ENCODE measurements around the gene PLEKHA6.

PLEKHA6 gene

GRCh38 chr1:204396015-204396583 lies 36.4 kb upstream of the PLEKHA6 start:
- no peak for DNase-seq (ENCODE audit: low spot score)
- no peak for TF ChIP-seq CTCF (IDR thresholded peaks at IDR 0.05; ENCODE audit: borderline replicate concordance, control extremely low read depth, extremely low read depth, insufficient read depth, missing control alignments)
- in situ Hi-C loops (cut with MboI; ENCODE audit: low sequenced_read_pairs, unreplicated experiment): no loop called here

- in situ Hi-C loops (cut with MboI; ENCODE audit: low sequenced_read_pairs, unreplicated experiment): no loop called here
Observed at GRCh38 chr1:204391629-204392028, 31.9 kb upstream of the PLEKHA6 start.

GRCh38 chr1:204390751-204391466 lies 31.2 kb upstream of the PLEKHA6 start:
- TF ChIP-seq CTCF (IDR thresholded peaks at IDR 0.05; ENCODE audit: borderline replicate concordance, control extremely low read depth, extremely low read depth, insufficient read depth, missing control alignments): no peak
- DNase-seq (ENCODE audit: low spot score): no peak
- in situ Hi-C loops (cut with MboI; ENCODE audit: low sequenced_read_pairs, unreplicated experiment): no loop called here

More at GRCh38 chr1:204391629-204392028, 31.9 kb upstream of the PLEKHA6 start:
- DNase-seq (ENCODE audit: low spot score): no peak
- TF ChIP-seq CTCF (IDR thresholded peaks at IDR 0.05; ENCODE audit: borderline replicate concordance, control extremely low read depth, extremely low read depth, insufficient read depth, missing control alignments): no peak

- DNase-seq (ENCODE audit: low spot score): no peak
- in situ Hi-C loops (cut with MboI; ENCODE audit: low sequenced_read_pairs, unreplicated experiment): no loop called here
- TF ChIP-seq CTCF (IDR thresholded peaks at IDR 0.05; ENCODE audit: borderline replicate concordance, control extremely low read depth, extremely low read depth, insufficient read depth, missing control alignments): no peak
Observed at GRCh38 chr1:204385727-204386126, 26.0 kb upstream of the PLEKHA6 start.

GRCh38 chr1:204384636-204385352 lies 25.1 kb upstream of the PLEKHA6 start:
- no peak for DNase-seq (ENCODE audit: low spot score)
- in situ Hi-C loops (cut with MboI; ENCODE audit: low sequenced_read_pairs, unreplicated experiment): no loop called here
- TF ChIP-seq CTCF (IDR thresholded peaks at IDR 0.05; ENCODE audit: borderline replicate concordance, control extremely low read depth, extremely low read depth, insufficient read depth, missing control alignments): no peak

- no peak for TF ChIP-seq CTCF (IDR thresholded peaks at IDR 0.05; ENCODE audit: borderline replicate concordance, control extremely low read depth, extremely low read depth, insufficient read depth, missing control alignments)
- in situ Hi-C loops (cut with MboI; ENCODE audit: low sequenced_read_pairs, unreplicated experiment): no loop called here
- no peak for DNase-seq (ENCODE audit: low spot score)
Observed at GRCh38 chr1:204383163-204383904, 23.6 kb upstream of the PLEKHA6 start.
